ENCODE results near the gene ICAM2. TPM values are rescaled to one million over a fixed set of nuclear protein-coding genes. Genes with fewer than 3 reads are reported as not detected.

ICAM2 gene
- total RNA-seq, 8 experiments from 2014 or later: 0.32 to 11.5 (median 1.0) TPM; not detected in 2

GRCh38 chr17:63997341-63998048 lies 22.9 kb downstream of the ICAM2 start:
- ATAC-seq (replicated peaks in 6 of 8): peak in 1 of 8 experiments; percentile 6
- 8 to 24% (median 15%) methylated on average over 6 to 15 of the region's 19 CpGs; no CpG with 5 or more reads in 2 of the 10 experiments for WGBS, 10 experiments

GRCh38 chr17:63996430-63997182 lies 23.8 kb downstream of the ICAM2 start:
- no peak overlapping the region for H3K4me3 ChIP-seq
- in situ Hi-C loops (cut with MboI; ENCODE audit: low pct_unique_long_range_greater_than_20kb in 2 of 9, low sequenced_read_pairs in 9 of 9, unreplicated experiment in 9 of 9): no loop called here
- H3K4me1 ChIP-seq (replicated peaks in 1 of 2): peaks cover 0 to 7% of the 10 kb centered on the region in 2 donors
- ATAC-seq (replicated peaks in 6 of 8): no peak
- no peak overlapping the region for H3K27ac ChIP-seq
- 71 to 100% (median 87%) methylated on average over 3 to 8 of the region's 11 CpGs; no CpG with 5 or more reads in 2 of the 10 experiments for WGBS, 10 experiments

More at GRCh38 chr17:63997341-63998048, 22.9 kb downstream of the ICAM2 start:
- no peak overlapping the region for H3K27ac ChIP-seq
- peaks cover 0 to 7% of the 10 kb centered on the region in 2 donors for H3K4me1 ChIP-seq (replicated peaks in 1 of 2)
- H3K4me3 ChIP-seq: peak overlapping the region in 4 of 5 donors; percentile 37 to 55 (median 44)
- in situ Hi-C loops (cut with MboI; ENCODE audit: low pct_unique_long_range_greater_than_20kb in 2 of 9, low sequenced_read_pairs in 9 of 9, unreplicated experiment in 9 of 9): no loop called here

GRCh38 chr17:63995626-63996025 lies 24.8 kb downstream of the ICAM2 start:
- Histone ChIP-seq H3K27ac (no peak overlapping the region), H3K4me3 (no peak overlapping the region), H3K4me1 (replicated peaks in 1 of 2) (peaks cover 0 to 7% of the 10 kb centered on the region in 2 donors)
- no peak for ATAC-seq (replicated peaks in 6 of 8)
- in situ Hi-C loops (cut with MboI; ENCODE audit: low pct_unique_long_range_greater_than_20kb in 2 of 9, low sequenced_read_pairs in 9 of 9, unreplicated experiment in 9 of 9): no loop called here
- WGBS, 10 experiments: 0% methylated on average over 1 of the region's 5 CpGs; no CpG with 5 or more reads in 9 of the 10 experiments

- in situ Hi-C loops (cut with MboI; ENCODE audit: low pct_unique_long_range_greater_than_20kb in 2 of 9, low sequenced_read_pairs in 9 of 9, unreplicated experiment in 9 of 9): no loop called here
- WGBS, 10 experiments: 0 to 100% (median 41%) methylated on average over 1 to 2 of the region's 3 CpGs; no CpG with 5 or more reads in 6 of the 10 experiments
- ATAC-seq (replicated peaks in 6 of 8): no peak
- Histone ChIP-seq H3K4me1 (replicated peaks in 1 of 2) (peaks cover 3 to 9% of the 10 kb centered on the region in 2 donors), H3K4me3 (no peak overlapping the region), H3K27ac (no peak overlapping the region)
Measured at GRCh38 chr17:63993368-63993985, 27.0 kb downstream of the ICAM2 start.

- no peak overlapping the region for H3K4me3 ChIP-seq
- 62 to 89% (median 82%) methylated on average over 1 to 10 of the region's 11 CpGs; no CpG with 5 or more reads in 4 of the 10 experiments for WGBS, 10 experiments
- in situ Hi-C loops (cut with MboI; ENCODE audit: low pct_unique_long_range_greater_than_20kb in 2 of 9, low sequenced_read_pairs in 9 of 9, unreplicated experiment in 9 of 9): no loop called here
Measured at GRCh38 chr17:63991611-63992010, 28.8 kb downstream of the ICAM2 start.

GRCh38 chr17:63989622-63990345 lies 30.6 kb downstream of the ICAM2 start:
- peaks cover 3 to 7% of the 10 kb centered on the region in 2 donors for H3K4me1 ChIP-seq (replicated peaks in 1 of 2)
- in situ Hi-C loops (cut with MboI; ENCODE audit: low pct_unique_long_range_greater_than_20kb in 2 of 9, low sequenced_read_pairs in 9 of 9, unreplicated experiment in 9 of 9): no loop called here
- H3K4me3 ChIP-seq: no peak overlapping the region
- 49 to 100% (median 80%) methylated on average over 2 to 8 of the region's 21 CpGs; no CpG with 5 or more reads in 2 of the 10 experiments for WGBS, 10 experiments
- no peak overlapping the region for H3K27ac ChIP-seq
- ATAC-seq (replicated peaks in 6 of 8): peak in 3 of 8 experiments; percentile 2 to 10 (median 6)

More at GRCh38 chr17:63991611-63992010, 28.8 kb downstream of the ICAM2 start:
- Histone ChIP-seq H3K4me1 (replicated peaks in 1 of 2) (peaks cover 3 to 7% of the 10 kb centered on the region in 2 donors), H3K27ac (no peak overlapping the region)
- no peak for ATAC-seq (replicated peaks in 6 of 8)

- WGBS, 10 experiments: 34 to 78% (median 45%) methylated on average over 1 to 6 of the region's 35 CpGs; no CpG with 5 or more reads in 6 of the 10 experiments
- Histone ChIP-seq H3K4me1 (replicated peaks in 1 of 2) (peaks cover 3 to 7% of the 10 kb centered on the region in 2 donors), H3K27ac (no peak overlapping the region), H3K4me3 (no peak overlapping the region)
- in situ Hi-C loops (cut with MboI; ENCODE audit: low pct_unique_long_range_greater_than_20kb in 2 of 9, low sequenced_read_pairs in 9 of 9, unreplicated experiment in 9 of 9): no loop called here
- ATAC-seq (replicated peaks in 6 of 8): peak in 5 of 8 experiments; percentile 76 to 87 (median 79)
Measured at GRCh38 chr17:63988741-63989621, 31.5 kb downstream of the ICAM2 start.

GRCh38 chr17:63988127-63988478 lies 32.3 kb downstream of the ICAM2 start:
- in situ Hi-C loops (cut with MboI; ENCODE audit: low pct_unique_long_range_greater_than_20kb in 2 of 9, low sequenced_read_pairs in 9 of 9, unreplicated experiment in 9 of 9): no loop called here
- WGBS, 10 experiments: no CpG with 5 or more reads among the region's 5 CpGs
- Histone ChIP-seq H3K4me3 (no peak overlapping the region), H3K4me1 (replicated peaks in 1 of 2) (peaks cover 3 to 7% of the 10 kb centered on the region in 2 donors), H3K27ac (no peak overlapping the region)
- peak in 2 of 8 experiments; percentile 3 to 14 for ATAC-seq (replicated peaks in 6 of 8)

- Histone ChIP-seq H3K4me3 (no peak overlapping the region), H3K27ac (no peak overlapping the region), H3K4me1 (replicated peaks in 1 of 2) (peaks cover 3 to 7% of the 10 kb centered on the region in 2 donors)
- WGBS, 10 experiments: 77% methylated on average over 6 of the region's 18 CpGs; no CpG with 5 or more reads in 9 of the 10 experiments
- ATAC-seq (replicated peaks in 6 of 8): peak in 2 of 8 experiments; percentile 9 to 29
- in situ Hi-C loops (cut with MboI; ENCODE audit: low pct_unique_long_range_greater_than_20kb in 2 of 9, low sequenced_read_pairs in 9 of 9, unreplicated experiment in 9 of 9): no loop called here
Measured at GRCh38 chr17:63987221-63988126, 33.0 kb downstream of the ICAM2 start.

GRCh38 chr17:63986821-63987220 lies 33.6 kb downstream of the ICAM2 start:
- ATAC-seq (replicated peaks in 6 of 8): no peak
- no peak overlapping the region for H3K27ac ChIP-seq
- in situ Hi-C loops (cut with MboI; ENCODE audit: low pct_unique_long_range_greater_than_20kb in 2 of 9, low sequenced_read_pairs in 9 of 9, unreplicated experiment in 9 of 9): no loop called here
- H3K4me3 ChIP-seq: no peak overlapping the region
- peaks cover 3 to 7% of the 10 kb centered on the region in 2 donors for H3K4me1 ChIP-seq (replicated peaks in 1 of 2)
- WGBS, 10 experiments: 90% methylated on average over 2 of the region's 3 CpGs; no CpG with 5 or more reads in 9 of the 10 experiments

Data from motor neuron (in vitro differentiated cells).